ENCODE measurements around the gene LRRC23. TPM values are rescaled to one million over a fixed set of nuclear protein-coding genes. Genes with fewer than 3 reads are reported as not detected.

Gene LRRC23
- total RNA-seq, 1 donor from 2014 or later = 7.7 TPM

DNA sequence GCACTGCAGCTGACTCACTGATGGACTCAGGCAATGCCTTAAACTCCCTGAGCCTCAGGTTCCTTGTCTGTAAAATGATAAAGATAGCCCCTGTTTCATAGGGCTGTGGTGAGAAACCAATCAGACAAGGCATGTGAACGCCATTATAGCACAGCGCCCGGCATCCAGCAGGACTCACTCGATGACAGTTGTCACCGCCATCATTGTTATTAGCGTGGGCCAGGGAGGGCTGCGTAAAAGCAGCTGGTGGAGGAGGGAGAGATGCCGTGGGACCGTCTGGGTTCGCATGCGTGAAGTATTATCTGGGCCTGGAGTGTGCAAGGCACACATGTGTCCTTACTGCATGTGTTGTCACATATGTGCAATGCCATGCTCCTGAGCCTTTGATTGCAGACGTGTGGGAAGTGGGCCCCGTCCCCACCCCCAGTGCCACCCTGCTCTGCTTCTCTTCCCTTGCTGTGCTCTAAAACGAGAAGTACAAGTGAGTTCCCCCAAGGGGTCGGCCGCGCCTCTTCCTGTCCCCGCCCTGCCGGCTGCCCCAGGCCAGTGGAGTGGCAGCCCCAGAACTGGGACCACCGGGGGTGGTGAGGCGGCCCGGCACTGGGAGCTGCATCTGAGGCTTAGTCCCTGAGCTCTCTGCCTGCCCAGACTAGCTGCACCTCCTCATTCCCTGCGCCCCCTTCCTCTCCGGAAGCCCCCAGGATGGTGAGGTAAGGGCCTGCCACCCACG is 46.4 kb downstream of the LRRC23 start, which contains the start of gene PTPN6:
Gene PTPN6 (plus strand): TSS at position 546 of the 730 bp plus-strand sequence. CDS start 157 bp downstream, at position 703.
- H3K9me3 Mint-ChIP-seq = no peaks in the 10 kb centered on the region
- peak within 1 kb of the TSS; percentile 99 for H3K4me3 Mint-ChIP-seq
- CTCF ChIA-PET = interaction anchor here (1.3 to 14.9 kb wide), 3 partner anchors 10 to 81 kb away, joined by 4 to 571 read pairs (median 5); partner anchors contain the start of gene SPSB2
- peak within 1 kb of the TSS; percentile 96 for H3K27ac Mint-ChIP-seq
- DNase-seq = peak; percentile 70
- TF ChIP-seq, protein P1, sequence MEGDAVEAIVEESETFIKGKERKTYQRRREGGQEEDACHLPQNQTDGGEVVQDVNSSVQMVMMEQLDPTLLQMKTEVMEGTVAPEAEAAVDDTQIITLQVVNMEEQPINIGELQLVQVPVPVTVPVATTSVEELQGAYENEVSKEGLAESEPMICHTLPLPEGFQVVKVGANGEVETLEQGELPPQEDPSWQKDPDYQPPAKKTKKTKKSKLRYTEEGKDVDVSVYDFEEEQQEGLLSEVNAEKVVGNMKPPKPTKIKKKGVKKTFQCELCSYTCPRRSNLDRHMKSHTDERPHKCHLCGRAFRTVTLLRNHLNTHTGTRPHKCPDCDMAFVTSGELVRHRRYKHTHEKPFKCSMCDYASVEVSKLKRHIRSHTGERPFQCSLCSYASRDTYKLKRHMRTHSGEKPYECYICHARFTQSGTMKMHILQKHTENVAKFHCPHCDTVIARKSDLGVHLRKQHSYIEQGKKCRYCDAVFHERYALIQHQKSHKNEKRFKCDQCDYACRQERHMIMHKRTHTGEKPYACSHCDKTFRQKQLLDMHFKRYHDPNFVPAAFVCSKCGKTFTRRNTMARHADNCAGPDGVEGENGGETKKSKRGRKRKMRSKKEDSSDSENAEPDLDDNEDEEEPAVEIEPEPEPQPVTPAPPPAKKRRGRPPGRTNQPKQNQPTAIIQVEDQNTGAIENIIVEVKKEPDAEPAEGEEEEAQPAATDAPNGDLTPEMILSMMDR (IDR thresholded peaks at IDR 0.05) = no peak
- H3K27me3 Mint-ChIP-seq = no peaks in the 10 kb centered on the region
- H3K4me1 Mint-ChIP-seq = peaks cover 85% of the 10 kb centered on the region
- intact Hi-C loops (cut with micrococcal nuclease) = loop anchor here (1.0 to 10.0 kb wide), 4 partner anchors 8 to 526 kb away; partner anchors contain the start of genes LPAR5 and RNU7-1
- H3K36me3 Mint-ChIP-seq (ENCODE audit: low read depth) = peaks cover 43% of the 10 kb centered on the region
- POLR2A ChIA-PET = interaction anchor here (0.6 to 24.6 kb wide), 11 partner anchors 8 to 227 kb away, joined by 3 to 1516 read pairs (median 5); partner anchors contain the start of genes C12orf57, COPS7A, PTPN6 and RNU7-1
- ATAC-seq (ENCODE audit: low read depth) = peak; percentile 62

DNA sequence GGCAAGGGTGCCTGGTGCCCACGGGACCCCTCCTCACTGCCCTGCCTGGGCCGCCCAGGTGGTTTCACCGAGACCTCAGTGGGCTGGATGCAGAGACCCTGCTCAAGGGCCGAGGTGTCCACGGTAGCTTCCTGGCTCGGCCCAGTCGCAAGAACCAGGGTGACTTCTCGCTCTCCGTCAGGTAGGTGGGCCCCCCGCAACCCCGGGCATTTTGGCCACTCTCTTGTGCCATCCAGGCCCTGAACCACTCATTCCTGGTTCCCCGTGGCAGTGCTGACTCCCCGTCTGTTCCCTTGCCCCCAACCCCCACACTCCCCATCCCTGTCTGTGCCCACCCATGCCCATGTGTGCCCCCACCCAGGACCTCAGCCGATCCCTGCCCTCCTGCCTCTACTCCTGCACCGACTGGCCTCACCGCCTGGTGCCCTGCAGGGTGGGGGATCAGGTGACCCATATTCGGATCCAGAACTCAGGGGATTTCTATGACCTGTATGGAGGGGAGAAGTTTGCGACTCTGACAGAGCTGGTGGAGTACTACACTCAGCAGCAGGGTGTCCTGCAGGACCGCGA is 47.0 kb downstream of the LRRC23 start:
- Mint-ChIP-seq H3K4me1 (peaks cover 85% of the 10 kb centered on the region), H3K4me3 (peak overlapping the region; percentile 99), H3K36me3 (ENCODE audit: low read depth) (peaks cover 50% of the 10 kb centered on the region), H3K27ac (peak overlapping the region; percentile 96), H3K9me3 (no peaks in the 10 kb centered on the region), H3K27me3 (no peaks in the 10 kb centered on the region)
- TF ChIP-seq, protein P1 (IDR thresholded peaks at IDR 0.05) = no peak
- intact Hi-C loops (cut with micrococcal nuclease) = loop anchor here (1.0 to 10.0 kb wide), 4 partner anchors 8 to 527 kb away; partner anchors contain the start of genes LPAR5 and RNU7-1
- POLR2A ChIA-PET = interaction anchor here (0.6 to 24.6 kb wide), 13 partner anchors 7 to 228 kb away, joined by 3 to 1516 read pairs (median 5); partner anchors contain the start of genes C12orf57, COPS7A, PTPN6 and RNU7-1
- CTCF ChIA-PET = interaction anchor here (1.0 to 14.9 kb wide), 5 partner anchors 8 to 82 kb away, joined by 3 to 571 read pairs (median 5); partner anchors contain the start of genes C12orf57, RNU7-1 and SPSB2
- DNase-seq = no peak
- no peak for ATAC-seq (ENCODE audit: low read depth)

DNA sequence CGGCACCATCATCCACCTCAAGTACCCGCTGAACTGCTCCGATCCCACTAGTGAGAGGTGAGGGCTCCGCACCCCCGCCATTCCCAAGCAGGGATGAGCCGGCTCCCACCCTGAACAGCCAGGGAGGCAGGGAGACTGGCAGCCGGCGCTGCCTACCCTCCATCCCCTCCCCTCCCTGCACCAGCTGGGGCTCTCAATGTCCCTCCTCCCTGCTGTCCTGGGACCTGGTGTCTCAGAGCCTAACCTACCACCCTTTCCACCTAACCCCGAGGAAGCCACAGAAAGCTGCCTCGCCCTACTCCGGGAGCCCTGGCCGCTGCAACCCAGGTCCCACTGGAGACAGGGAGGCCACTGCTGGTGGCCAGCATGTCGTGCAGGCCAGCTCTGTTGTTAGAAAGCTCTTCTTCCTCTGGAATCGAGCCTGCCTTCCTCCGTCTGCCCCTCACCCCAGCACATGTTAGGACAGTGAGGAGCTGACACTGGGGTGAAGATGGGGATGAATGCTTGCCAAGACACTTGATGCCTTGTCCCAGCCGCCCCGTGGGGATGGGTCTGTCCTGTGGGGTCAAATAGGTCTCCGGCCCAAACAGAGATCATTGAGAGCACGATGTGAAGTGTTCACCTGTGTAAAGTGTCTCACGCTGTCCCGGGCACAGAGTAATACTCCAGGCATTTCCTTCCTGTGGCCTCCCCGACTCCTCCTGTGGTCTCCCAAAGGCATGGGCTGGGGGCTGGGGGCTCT is 47.7 kb downstream of the LRRC23 start:
- TF ChIP-seq, protein P1 (IDR thresholded peaks at IDR 0.05) = no peak
- intact Hi-C loops (cut with micrococcal nuclease) = loop anchor here (10.0 kb wide), 2 partner anchors 317 to 527 kb away; partner anchors contain the start of gene LPAR5
- DNase-seq (no peak), ATAC-seq (ENCODE audit: low read depth) (no peak)
- CTCF ChIA-PET = interaction anchor here (1.0 to 14.9 kb wide), 5 partner anchors 8 to 80 kb away, joined by 3 to 571 read pairs (median 5); partner anchors contain the start of genes C12orf57, RNU7-1 and SPSB2
- H3K9me3 Mint-ChIP-seq = no peaks in the 10 kb centered on the region
- H3K4me1 Mint-ChIP-seq = peaks cover 85% of the 10 kb centered on the region
- H3K4me3 Mint-ChIP-seq = peak overlapping the region; percentile 99
- H3K36me3 Mint-ChIP-seq (ENCODE audit: low read depth) = peaks cover 56% of the 10 kb centered on the region
- H3K27me3 Mint-ChIP-seq = no peaks in the 10 kb centered on the region
- POLR2A ChIA-PET = interaction anchor here (0.6 to 24.6 kb wide), 10 partner anchors 6 to 229 kb away, joined by 3 to 1516 read pairs (median 7); partner anchors contain the start of genes C12orf57, COPS7A, PTPN6 and RNU7-1
- peak overlapping the region; percentile 96 for H3K27ac Mint-ChIP-seq

DNA sequence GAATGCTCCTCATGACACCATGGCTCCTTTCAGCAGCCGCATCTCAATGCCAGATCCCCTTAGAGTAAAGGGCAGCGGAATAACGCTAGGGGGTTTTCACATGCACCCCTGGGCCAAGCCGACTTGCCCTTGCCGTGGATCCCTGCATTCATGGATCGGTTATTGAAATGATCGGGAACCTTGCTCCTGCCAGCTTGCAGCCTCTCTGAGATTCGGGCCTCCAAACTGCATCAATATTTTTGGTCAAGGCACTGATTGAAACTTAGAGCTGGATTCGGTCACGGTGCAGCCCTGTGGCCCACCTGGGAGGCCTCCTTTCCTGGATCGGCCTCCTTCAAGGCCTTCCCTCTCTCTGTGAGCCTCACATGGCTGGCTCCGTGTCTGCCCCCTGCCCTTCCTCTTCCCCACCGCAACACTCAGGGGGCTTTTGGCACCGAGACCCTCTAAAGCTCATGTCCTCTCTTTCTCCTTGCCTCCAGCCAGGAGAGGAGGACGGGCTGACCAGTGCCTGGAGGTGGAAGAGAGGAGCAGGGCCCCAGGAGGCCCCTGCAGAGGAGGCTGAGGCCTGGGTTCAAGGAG is 48.3 kb downstream of the LRRC23 start:
- DNase-seq = no peak
- no peaks in the 10 kb centered on the region for H3K9me3 Mint-ChIP-seq
- POLR2A ChIA-PET = interaction anchor here (0.6 to 24.6 kb wide), 5 partner anchors 6 to 80 kb away, joined by 3 to 1516 read pairs (median 9); partner anchors contain the start of genes C12orf57, PTPN6, RNU7-1 and SPSB2
- intact Hi-C loops (cut with micrococcal nuclease) = loop anchor here (10.0 kb wide), 2 partner anchors 318 to 528 kb away; partner anchors contain the start of gene LPAR5
- CTCF ChIA-PET = interaction anchor here (1.0 to 14.9 kb wide), 4 partner anchors 8 to 15 kb away, joined by 3 to 571 read pairs (median 6); partner anchors contain the start of genes C12orf57 and RNU7-1
- TF ChIP-seq, protein P1 (IDR thresholded peaks at IDR 0.05) = no peak
- peaks cover 85% of the 10 kb centered on the region for H3K4me1 Mint-ChIP-seq
- H3K27me3 Mint-ChIP-seq = no peaks in the 10 kb centered on the region
- ATAC-seq (ENCODE audit: low read depth) = no peak
- peak overlapping the region; percentile 96 for H3K27ac Mint-ChIP-seq
- peak overlapping the region; percentile 99 for H3K4me3 Mint-ChIP-seq
- H3K36me3 Mint-ChIP-seq (ENCODE audit: low read depth) = peaks cover 62% of the 10 kb centered on the region
